GM21723 (cell line): ENCODE results near the gene COX19.
A peak's percentile ranks its signal among the peaks of the same experiment; 100 is the strongest.

Experiments
- ATAC-seq: cut with Tn5 transposase; IDR thresholded peaks from one replicate; pipeline ENCODE4 v1.9.1; 2021; ENCODE audit warnings: mild to moderate bottlenecking, moderate library complexity; ENCODE audit not compliant: unreplicated experiment

COX19 gene

DNA sequence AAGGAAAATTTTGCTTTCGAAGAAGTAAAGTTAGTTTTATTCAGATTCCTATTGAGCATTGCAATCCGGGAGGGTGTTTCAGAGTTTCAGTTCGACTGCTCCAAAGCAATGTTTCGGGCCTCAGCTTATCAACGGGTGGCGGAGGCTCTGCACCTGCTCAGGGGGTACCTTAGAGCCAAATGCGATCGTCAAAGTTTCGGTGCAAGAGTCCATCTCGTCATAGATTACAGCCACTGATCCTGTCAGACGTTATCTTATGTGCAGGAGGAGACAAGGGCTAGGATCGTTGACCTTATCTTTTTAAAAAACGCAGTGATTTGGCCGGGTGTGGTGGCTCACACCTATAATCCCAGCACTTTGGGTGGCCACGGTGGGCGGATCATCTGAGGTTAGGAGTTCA, 3.8 kb upstream of the COX19 start:
- ATAC-seq, result no peak

DNA sequence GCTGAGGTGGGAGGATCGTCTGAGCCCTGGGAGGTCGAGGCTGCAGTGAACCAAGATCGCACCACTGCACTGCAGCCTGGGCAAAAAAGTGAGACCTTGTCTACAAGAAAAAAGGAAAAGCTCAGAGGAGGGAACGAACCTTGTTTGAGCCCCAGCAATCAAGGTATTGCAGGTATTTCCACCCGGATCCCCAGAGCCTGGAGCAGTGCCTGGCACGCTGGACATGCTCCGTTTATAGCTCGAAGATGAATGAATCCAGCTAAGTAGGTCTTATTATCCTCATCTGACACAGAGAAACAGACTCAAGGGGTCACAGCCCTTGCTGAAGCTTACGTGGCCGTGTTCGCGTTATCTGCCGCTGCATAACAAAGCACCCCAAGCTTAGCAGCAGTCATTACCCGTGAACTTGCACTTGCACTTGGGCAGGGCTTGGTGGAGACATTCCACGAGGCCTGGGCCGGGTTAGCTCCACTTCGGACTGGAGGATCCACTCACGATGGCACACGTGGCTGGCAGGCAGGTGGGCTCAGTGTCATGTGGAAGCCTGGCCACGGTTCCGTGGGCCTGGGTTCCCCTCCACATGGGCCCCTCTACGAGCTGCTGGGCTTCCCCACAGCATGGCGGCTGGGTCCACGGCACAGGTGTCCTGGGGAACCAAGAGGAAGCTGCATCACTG, 3.2 kb upstream of the COX19 start:
- ATAC-seq, result no peak

DNA sequence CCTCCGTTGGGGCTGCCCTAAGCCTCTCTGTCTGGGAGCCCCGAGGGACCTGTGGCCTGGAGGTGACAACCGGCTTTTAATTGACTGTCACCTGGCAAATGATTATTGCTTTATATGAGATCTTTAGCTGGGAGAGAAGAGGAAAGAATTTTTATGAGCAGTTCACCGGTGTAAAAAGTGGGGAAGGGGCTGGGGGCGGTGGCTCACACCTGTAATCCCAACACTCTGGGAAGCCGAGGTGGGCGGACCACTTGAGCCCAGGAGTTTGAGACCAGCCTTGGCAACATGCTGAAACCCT, 2.6 kb upstream of the COX19 start:
- no peak for ATAC-seq

DNA sequence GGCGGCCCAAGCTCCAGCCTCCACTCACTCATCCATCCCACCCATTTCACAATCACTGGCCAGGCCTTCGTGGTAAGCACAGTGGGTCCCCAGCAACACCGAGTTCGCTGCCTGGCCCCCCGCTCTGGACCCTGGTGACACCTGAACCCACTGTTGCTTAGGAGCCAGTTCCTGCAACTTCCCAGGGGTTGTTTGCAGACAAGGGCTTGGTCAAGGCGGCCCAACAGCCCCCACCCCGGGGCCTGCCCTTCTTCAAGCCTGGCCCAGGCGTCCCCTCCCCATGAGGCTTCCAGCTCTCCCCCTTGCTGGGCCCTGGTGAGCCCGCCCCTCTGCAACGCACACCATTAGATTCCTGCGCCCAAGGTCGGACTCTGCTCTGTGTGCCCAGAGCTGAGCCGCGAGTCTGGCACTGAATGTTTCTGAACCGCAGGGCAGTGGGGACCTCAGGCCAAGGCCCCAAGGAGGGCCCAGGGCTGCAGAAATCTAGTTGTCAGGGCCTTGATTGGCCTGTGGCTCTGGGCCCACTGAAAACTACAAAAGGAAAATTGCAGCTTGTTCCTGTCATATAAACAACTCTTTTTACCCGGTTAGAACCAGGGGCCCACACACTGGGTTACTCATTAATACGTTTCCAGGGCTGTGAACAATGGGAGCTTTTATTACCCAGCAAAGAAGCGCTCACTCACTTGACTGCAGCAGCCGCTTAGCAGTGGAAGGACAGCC, 2.1 kb upstream of the COX19 start:
- ATAC-seq, result no peak

GRCh38 chr7:976901-977325, 1.6 kb upstream of the COX19 start:
- ATAC-seq, result no peak

GRCh38 chr7:975702-976473, 539 bp upstream of the COX19 start:
- ATAC-seq, result peak; percentile 1

GRCh38 chr7:974172-974571, 1.2 kb downstream of the COX19 start:
- ATAC-seq, result no peak

GRCh38 chr7:973312-973711, 2.0 kb downstream of the COX19 start:
- ATAC-seq, result no peak

DNA sequence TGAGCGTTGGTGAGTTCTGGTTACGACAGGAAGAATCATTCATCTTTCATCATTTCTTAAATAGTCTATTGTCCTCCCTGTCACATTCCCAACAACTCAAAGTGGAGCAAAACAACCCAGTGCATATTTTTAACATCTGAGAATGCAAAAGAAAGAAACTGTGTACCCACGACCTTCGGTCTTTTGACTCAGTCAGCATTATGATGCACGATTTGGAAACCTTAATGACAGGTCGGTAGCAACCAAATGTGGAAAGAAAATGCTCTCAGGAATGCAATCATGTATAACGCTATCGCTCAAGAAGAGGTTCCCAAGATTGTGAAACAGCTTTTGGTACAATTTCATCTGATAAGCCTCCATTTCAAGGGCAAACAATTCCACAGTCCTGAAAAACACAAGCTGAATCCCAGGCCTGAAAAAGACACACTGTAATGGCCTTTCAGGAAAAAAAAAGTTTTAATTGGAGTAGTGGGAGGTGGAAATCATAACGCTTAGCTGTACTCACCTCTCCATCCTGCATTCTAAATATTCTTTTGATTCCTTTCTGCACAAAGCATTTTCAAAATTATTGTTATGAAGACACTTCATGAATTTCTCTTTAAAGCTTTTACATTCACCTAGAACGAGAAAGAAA, 2.6 kb downstream of the COX19 start:
- no peak for ATAC-seq

- no peak for ATAC-seq
Observed at GRCh38 chr7:972110-972509, 3.2 kb downstream of the COX19 start.

- ATAC-seq, result no peak
Observed at GRCh38 chr7:970744-971143, 4.6 kb downstream of the COX19 start.

DNA sequence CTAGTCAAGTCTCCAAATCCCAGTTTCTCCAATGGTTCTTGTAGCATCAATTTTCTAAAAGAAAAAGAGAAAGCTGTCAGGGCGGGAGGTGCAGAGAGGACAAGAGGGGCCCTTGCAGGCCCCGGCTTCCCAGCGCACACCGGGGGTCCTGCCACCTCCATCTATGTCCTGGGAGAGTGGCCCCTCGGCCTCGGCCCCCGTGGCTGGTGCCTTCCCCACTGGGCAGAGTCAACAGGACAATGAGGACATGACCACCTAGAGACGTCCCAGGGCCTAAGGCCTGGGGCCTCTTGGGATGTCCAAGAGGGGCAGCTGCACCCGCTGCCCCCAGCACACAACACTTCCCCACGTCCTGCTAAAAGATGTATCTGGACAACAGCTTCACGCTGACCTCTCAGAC, 5.9 kb downstream of the COX19 start:
- no peak for ATAC-seq

DNA sequence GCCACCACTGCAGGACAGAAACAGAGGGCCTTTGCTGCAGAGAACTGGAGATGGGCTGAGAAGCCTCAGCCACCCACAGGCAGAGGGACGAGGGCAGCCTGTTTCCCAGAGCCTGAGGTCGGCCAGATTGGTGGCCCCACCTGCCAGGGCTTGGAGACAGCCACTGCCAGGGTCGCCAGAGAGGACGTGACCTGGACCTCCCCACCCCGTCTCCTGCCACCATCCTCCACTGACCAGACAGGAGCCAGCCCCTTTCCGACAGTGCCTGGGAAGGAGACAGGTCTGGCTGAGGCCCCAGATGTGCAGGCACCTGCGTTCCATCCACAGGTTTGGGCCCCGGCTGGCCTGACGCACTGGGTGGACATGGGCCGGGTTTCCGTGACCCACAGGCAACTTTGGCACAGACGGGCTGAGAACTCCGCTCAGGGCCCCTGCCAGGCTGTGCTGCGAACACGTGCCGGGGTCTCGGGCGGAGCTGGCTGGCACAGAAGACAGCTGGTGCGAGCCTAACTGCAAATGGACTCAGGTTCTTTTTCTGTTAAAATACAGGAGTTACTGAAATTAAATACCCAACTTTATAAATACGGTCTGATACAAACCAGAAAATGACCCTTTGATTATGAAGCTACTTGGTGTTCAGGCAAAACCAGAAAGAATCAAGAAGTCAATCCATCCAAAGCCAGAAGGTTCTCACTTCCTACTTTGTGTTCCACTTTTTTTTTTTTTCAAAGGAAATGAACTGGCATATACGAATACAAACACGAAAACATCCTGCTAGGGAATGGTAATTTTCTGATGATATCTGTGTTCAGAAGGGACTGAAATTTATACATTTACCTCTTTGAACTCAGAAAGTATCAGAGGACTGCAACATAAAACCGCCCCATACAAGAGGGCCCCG, 6.9 kb downstream of the COX19 start:
- no peak for ATAC-seq

DNA sequence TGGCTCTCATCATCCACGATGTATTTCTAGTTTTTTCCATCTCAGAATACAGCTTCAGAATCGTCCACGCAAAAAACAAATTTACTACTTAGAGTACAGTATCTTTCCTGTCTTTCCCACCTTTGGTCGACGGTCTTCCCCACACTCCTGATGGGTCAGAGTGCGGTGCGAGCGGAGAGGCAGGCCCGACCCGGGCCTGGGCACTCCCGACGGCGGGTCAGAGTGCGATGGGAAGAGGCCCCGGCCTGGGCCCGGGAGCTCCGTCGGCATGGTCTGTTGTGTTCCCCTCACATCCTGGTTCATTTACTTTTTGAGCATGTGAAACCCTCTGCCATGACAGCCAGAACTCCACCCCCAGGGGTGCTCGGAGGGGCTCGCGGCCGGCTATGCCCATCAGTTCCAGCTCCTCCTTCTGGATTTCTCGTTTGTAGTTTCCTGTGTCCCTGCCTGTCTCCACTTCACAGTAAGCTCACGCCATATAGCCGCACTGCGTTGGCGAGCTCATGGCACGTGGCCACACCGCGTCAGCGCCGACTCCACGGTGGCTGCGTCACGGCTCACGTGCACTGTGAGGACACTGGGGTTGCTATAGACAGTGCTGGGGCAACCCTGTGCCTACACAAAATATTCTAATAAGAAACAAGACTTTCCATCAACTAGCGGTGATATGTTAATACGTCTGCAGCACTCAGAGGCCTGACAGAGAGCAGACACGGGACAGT, 7.8 kb downstream of the COX19 start:
- no peak for ATAC-seq

GRCh38 chr7:966291-967069, 8.9 kb downstream of the COX19 start:
- ATAC-seq, result no peak

DNA sequence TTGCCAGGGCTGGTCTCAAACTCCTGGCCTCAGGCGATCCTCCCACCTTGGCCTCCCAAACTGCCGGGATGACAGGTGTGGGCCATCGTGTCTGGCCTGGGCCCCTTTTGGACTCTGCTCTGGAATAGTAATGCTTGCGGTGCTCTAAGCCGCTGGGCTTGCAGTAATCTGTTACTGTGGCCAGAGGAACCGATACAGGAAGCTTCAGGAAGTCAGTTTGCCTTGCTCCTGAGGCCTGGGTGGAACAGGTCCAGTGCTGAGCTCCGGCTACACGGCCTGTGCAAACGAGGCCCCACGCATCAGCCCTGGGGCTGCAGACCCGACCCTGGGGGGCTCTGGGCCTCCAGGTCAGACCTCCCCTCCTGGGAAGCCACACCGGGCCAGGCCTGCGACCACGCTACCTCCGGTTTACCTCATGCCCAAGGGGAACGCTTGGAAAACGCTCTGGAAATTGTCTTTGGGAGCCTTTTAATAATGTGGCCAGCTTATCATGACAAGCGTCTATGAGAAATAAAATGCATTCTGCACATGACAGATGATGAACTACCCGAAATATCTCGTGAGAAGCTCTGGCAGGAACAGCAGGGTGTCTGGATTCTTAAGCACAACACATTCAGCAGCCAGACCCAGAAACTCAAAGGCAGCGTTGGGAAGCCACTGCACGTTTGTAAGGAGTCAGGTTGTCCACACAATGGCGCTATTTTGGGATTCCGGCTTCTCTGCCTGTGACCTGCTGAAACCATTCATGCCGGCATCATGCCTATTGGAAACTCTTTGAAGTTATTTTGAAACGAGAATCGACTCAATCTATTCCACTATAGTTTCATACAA, 10.7 kb downstream of the COX19 start:
- no peak for ATAC-seq

- ATAC-seq, result no peak
Observed at GRCh38 chr7:963236-964078, 11.9 kb downstream of the COX19 start.
